GM10248 (cell line): ENCODE results near the gene AK8.
"Not testable (repeated sequence)": the region's sequence is repeated elsewhere in the genome, so short reads cannot be mapped to it uniquely, and the experiment has no call there.

ENCODE experiments used
- CTCF ChIA-PET: fragments of 300-600 bp; sonication (Branson Sonifier 250); formaldehyde crosslinking; extraction: SDS; loops from one replicate; lab custom pipeline; 2021; ENCODE audit warnings: antibody characterized with exemption; lab: Yijun Ruan, JAX
- POLR2A ChIA-PET: fragments of 350-650 bp; sonication (Branson Sonifier 250); formaldehyde crosslinking; extraction: SDS; loops from one replicate; lab custom pipeline; 2020; ENCODE audit warnings: antibody characterized with exemption; lab: Yijun Ruan, JAX
- DNase-seq: peaks from one replicate; pipeline ENCODE4 v3.0.0; 2012; ENCODE audit errors: extremely low spot score
- TF ChIP-seq, protein P1 (sequence below): IDR thresholded peaks from 2 replicates; pipeline ENCODE4 v1.5.1; 2012; ENCODE audit warnings: mild to moderate bottlenecking, low read depth; ENCODE audit errors: extremely low read depth, missing control alignments, control extremely low read depth

AK8 gene

DNA sequence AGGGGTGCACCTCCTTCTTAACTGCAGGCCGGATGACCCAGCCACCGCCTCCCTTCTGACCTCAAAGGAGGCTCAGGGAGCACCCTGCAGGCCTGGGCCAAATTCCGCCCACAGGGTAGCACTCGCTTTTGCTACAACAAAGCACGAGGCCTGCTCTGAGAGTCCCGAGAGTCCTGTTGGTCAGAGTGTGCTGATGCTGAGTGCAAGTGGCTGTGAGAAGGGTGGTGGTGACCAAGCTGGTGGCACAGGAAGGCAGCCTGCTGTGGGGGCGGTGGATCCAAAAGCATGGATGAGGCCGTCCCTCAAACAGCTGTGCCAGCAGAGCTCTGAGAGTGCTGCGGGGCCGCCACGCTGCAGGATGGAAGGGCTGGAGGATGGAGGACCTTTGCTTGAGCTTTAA is 101.8 kb downstream of the AK8 start:
- no peak for DNase-seq
- ChIA-PET POLR2A (no interaction called here), CTCF (no interaction called here)
- TF ChIP-seq, protein P1, sequence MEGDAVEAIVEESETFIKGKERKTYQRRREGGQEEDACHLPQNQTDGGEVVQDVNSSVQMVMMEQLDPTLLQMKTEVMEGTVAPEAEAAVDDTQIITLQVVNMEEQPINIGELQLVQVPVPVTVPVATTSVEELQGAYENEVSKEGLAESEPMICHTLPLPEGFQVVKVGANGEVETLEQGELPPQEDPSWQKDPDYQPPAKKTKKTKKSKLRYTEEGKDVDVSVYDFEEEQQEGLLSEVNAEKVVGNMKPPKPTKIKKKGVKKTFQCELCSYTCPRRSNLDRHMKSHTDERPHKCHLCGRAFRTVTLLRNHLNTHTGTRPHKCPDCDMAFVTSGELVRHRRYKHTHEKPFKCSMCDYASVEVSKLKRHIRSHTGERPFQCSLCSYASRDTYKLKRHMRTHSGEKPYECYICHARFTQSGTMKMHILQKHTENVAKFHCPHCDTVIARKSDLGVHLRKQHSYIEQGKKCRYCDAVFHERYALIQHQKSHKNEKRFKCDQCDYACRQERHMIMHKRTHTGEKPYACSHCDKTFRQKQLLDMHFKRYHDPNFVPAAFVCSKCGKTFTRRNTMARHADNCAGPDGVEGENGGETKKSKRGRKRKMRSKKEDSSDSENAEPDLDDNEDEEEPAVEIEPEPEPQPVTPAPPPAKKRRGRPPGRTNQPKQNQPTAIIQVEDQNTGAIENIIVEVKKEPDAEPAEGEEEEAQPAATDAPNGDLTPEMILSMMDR, result no peak

DNA sequence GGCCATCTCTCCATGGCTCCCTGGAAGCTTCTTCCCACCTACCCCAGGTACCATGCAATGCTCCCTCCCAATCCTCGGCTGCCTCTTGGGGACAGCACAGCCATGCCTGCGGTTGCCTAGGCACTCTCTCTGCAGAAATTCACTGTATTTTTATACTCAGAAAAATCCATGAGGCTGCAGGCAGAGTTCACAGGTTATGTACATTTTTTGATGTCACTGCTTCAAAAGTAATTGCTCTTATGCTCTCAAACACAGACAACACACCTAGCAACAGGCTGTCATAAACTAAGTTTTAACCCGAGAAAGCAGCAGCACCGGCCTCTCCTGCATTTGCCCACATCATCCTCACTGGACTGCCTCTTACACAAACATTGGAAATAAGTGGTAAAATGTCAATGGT is 102.4 kb downstream of the AK8 start:
- ChIA-PET CTCF (interaction anchor here (1.5 kb wide), 1 partner anchor 127 kb away, joined by 4 read pairs; no protein-coding TSS in a partner anchor), POLR2A (no interaction called here)
- TF ChIP-seq, protein P1, result no peak

DNA sequence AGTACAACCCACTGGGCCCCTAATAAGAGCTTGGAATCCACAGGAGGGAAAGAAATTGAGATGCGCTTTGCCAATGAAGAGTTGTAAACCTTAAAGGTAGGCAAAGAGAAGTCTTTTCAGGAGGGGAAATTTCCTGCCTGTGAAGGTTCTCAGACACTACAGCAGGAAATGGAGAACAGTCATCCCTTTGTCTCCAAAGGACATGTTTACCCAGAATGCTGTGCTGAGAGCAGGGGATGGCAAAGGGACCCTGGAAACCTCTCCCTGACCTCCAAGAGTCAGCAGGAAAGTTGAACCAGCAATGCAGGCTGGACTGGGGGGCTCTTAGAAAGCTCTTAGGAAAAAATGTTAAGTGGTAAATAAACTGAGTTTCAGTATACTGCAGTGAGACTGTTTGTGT is 103.2 kb downstream of the AK8 start:
- ChIA-PET CTCF (interaction anchor here (1.5 kb wide), 1 partner anchor 128 kb away, joined by 4 read pairs; no protein-coding TSS in a partner anchor), POLR2A (no interaction called here)
- TF ChIP-seq, protein P1, result no peak
- no peak for DNase-seq

More for the DNA sequence above, 102.4 kb downstream of the AK8 start:
- DNase-seq, result no peak

DNA sequence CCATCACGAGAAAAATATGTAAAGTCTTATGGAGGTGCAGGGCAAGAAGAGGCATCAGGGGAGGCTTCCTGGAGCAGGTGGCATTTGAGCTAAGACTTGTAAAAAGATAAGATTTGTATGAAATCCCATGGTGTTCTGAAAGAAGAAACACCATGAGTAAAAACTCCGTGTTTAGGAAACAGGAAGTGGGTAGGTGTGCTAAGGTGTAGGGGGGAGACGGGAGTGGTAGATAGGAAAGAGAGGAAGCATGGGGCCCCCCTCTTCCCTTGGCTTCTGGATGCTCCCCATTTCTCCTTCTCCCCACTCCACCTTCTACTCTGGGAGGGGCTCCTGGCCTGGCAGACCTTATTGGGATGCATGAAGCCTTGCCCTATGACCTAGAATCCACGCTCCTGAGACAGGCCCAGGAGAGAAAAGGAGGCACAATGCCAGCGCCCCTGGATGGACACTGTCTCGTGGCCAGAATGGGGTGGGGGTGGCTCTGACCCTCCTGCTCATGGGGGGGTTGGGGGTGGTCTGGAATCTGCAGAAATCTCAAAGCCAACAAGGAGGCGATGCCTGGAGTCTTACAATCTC is 104.2 kb downstream of the AK8 start:
- POLR2A ChIA-PET, result no interaction called here
- TF ChIP-seq, protein P1, result no peak
- CTCF ChIA-PET, result no interaction called here
- no peak for DNase-seq

DNA sequence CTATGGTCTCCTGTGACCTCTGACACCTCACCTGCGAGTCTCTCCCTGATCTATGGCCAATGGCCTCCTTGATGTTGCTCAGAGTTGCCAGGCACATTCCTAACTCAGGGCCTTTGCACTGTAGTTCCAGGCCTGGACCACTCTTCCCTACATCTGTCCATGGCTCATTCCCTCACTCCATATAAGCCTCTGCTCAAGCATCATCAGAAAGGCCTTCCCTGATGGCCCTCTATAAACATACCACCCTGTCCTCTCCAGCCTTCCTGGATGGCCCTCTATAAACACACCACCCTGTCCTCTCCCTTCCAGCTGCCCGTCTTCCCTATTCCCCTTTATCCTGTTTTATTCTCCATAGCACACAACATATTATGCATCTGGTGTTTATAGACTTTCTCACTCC is 105.0 kb downstream of the AK8 start:
- CTCF ChIA-PET, result interaction anchor here (0.5 to 1.2 kb wide), 2 partner anchors 8 to 151 kb away, joined by 3 to 4 read pairs; no protein-coding TSS in a partner anchor
- TF ChIP-seq, protein P1, result no peak
- POLR2A ChIA-PET, result no interaction called here
- DNase-seq, result no peak

DNA sequence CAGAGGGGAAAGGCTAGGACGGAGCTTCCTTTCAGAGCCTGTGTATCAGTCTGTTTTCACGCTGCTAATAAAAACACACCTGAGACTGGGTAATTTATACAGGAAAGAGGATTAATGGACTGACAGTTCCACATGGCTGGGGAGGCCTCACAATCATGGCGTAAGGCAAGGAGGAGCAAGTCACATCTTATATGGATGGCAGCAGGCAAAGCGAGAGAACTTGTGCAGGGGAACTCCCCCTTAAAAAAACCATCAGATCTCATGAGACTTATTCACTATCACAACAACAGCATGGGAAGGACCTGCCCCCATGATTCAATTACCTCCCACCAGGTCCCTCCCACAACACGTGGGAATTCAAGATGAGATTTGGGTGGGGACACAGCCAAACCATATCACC is 106.3 kb downstream of the AK8 start:
- CTCF ChIA-PET, POLR2A ChIA-PET, DNase-seq: not testable (repeated sequence)

DNA sequence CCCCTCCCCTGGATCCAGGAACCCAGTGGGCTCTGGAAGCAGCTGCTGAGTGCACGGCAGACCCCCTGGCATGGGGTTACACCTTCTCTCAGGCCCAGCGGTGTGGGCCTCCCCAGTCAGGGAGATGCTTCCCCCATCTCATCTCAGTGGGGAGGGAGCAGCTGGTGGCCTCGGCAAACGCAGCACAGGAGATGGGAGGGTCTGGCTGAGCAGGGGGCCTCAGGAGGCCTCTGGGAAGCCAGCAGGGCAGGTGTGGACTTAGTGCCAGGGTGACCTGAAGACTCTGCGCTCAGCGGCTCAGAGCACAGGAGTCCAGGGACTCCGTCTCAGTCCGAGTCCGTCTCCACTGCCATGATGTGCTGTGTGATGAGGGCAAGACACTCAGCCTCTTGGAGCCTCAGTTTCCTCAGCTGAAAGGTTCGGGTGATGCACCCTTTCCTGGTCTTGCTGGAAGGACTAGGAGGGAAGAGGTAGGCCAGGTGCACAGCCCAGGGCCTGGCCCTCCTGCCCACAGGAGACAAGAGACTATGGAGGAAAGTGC is 107.2 kb downstream of the AK8 start:
- TF ChIP-seq, protein P1, result no peak
- POLR2A ChIA-PET, result no interaction called here
- DNase-seq, result no peak
- CTCF ChIA-PET, result no interaction called here
